Fibroblast of the conjunctiva (primary cell): ENCODE results near the gene CTNNA3.

ENCODE experiments used
- DNase-seq: peaks from one replicate; pipeline ENCODE4 v3.0.0-alpha.2; 2010; ENCODE audit warnings: low read depth

The CTNNA3 gene

GRCh38 chr10:66931340-66931948 lies 764.6 kb downstream of the CTNNA3 start:
- DNase-seq: peak; percentile 68

GRCh38 chr10:66929375-66929774 lies 766.6 kb downstream of the CTNNA3 start:
- no peak for DNase-seq

GRCh38 chr10:66928776-66929175 lies 767.2 kb downstream of the CTNNA3 start:
- no peak for DNase-seq

- no peak for DNase-seq
Measured at GRCh38 chr10:66927971-66928770, 767.8 kb downstream of the CTNNA3 start.

GRCh38 chr10:66927251-66927935 lies 768.6 kb downstream of the CTNNA3 start:
- no peak for DNase-seq

GRCh38 chr10:66926841-66927240 lies 769.2 kb downstream of the CTNNA3 start:
- DNase-seq: no peak

GRCh38 chr10:66925896-66926715 lies 769.9 kb downstream of the CTNNA3 start, which contains the start of gene LRRTM3:
Gene LRRTM3, plus strand, starts transcription at chr10:66926036.
- peak; percentile 53 for DNase-seq

- DNase-seq: no peak
Measured at GRCh38 chr10:66925373-66925772, 770.6 kb downstream of the CTNNA3 start.

- no peak for DNase-seq
Measured at GRCh38 chr10:66924674-66925345, 771.2 kb downstream of the CTNNA3 start.

GRCh38 chr10:66919248-66919647 lies 776.7 kb downstream of the CTNNA3 start:
- DNase-seq: no peak

GRCh38 chr10:66917104-66917503 lies 778.9 kb downstream of the CTNNA3 start:
- no peak for DNase-seq

GRCh38 chr10:66916030-66916429 lies 780.0 kb downstream of the CTNNA3 start:
- no peak for DNase-seq

- no peak for DNase-seq
Measured at GRCh38 chr10:66910671-66911070, 785.3 kb downstream of the CTNNA3 start.

- DNase-seq: no peak
Measured at GRCh38 chr10:66892871-66893270, 803.1 kb downstream of the CTNNA3 start.

GRCh38 chr10:66888237-66888636 lies 807.8 kb downstream of the CTNNA3 start:
- no peak for DNase-seq

- no peak for DNase-seq
Measured at GRCh38 chr10:66886848-66887247, 809.1 kb downstream of the CTNNA3 start.

- DNase-seq: no peak
Measured at GRCh38 chr10:66882271-66882670, 813.7 kb downstream of the CTNNA3 start.

GRCh38 chr10:66881814-66882213 lies 814.2 kb downstream of the CTNNA3 start:
- DNase-seq: no peak

GRCh38 chr10:66880826-66881225 lies 815.2 kb downstream of the CTNNA3 start:
- no peak for DNase-seq

GRCh38 chr10:66880292-66880691 lies 815.7 kb downstream of the CTNNA3 start:
- DNase-seq: no peak

- DNase-seq: no peak
Measured at GRCh38 chr10:66877361-66877760, 818.6 kb downstream of the CTNNA3 start.

- DNase-seq: no peak
Measured at GRCh38 chr10:66869635-66870034, 826.4 kb downstream of the CTNNA3 start.
